ENCODE measurements around the gene OTOG.

OTOG gene

DNA sequence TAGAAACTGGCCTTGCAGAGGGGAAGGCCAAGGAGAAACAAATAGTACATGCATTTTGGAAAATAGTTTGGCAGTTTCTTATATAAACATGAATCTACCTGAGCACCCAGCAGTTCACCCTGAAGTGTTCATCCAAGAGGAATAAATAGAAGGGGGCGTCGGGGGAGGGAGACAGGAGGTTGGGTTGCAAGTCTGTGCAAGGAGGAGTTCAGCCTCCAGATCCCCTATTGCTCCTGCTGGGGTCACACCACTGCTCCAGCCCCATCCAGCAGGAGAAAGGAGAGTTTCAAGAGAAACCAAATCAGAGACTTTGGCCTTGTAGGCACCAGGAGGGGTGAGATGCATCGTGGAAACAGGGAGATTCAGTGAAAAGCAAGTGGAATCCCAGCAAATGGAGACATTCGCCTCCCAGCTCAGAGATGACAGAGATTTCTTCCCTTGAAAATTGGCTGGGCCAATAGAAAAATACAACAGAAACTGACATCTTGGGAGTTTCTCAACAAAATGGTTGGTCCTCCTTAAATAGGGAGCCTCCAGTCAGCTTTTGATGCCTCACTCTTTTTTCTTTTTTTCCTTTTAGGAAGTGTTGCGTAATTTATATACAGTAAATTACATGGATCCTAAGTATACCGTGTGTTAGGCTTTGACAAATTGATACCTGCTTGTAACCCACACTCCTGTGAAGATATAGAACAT is 34.1 kb downstream of the OTOG start:
- no peak overlapping the region for H3K4me3 Mint-ChIP-seq
- no peaks in the 10 kb centered on the region for H3K36me3 Mint-ChIP-seq (ENCODE audit: low read depth)
- H3K27me3 Mint-ChIP-seq, result peaks cover 8% of the 10 kb centered on the region
- intact Hi-C loops (cut with micrococcal nuclease), result no loop called here
- H3K4me1 Mint-ChIP-seq (ENCODE audit: low read depth), result no peaks in the 10 kb centered on the region
- no peaks in the 10 kb centered on the region for H3K9me3 Mint-ChIP-seq
- no peak overlapping the region for H3K27ac Mint-ChIP-seq

DNA sequence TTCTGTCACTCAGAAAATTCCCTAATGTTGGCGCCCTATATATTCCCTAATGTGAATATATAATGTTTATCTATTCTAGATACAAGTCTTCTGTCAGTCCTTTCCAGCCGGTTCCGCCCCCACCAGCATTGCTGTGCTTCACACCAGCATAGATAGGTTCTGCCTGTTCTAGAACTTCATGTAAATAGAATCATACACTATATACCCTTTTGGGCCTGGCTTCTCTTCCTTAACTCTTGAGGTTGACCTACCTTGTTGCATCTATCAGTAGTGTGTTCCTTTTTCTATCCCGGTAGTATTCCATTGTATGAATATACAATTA is 34.6 kb downstream of the OTOG start:
- peaks cover 8% of the 10 kb centered on the region for H3K27me3 Mint-ChIP-seq
- H3K4me3 Mint-ChIP-seq, result no peak overlapping the region
- intact Hi-C loops (cut with micrococcal nuclease), result no loop called here

DNA sequence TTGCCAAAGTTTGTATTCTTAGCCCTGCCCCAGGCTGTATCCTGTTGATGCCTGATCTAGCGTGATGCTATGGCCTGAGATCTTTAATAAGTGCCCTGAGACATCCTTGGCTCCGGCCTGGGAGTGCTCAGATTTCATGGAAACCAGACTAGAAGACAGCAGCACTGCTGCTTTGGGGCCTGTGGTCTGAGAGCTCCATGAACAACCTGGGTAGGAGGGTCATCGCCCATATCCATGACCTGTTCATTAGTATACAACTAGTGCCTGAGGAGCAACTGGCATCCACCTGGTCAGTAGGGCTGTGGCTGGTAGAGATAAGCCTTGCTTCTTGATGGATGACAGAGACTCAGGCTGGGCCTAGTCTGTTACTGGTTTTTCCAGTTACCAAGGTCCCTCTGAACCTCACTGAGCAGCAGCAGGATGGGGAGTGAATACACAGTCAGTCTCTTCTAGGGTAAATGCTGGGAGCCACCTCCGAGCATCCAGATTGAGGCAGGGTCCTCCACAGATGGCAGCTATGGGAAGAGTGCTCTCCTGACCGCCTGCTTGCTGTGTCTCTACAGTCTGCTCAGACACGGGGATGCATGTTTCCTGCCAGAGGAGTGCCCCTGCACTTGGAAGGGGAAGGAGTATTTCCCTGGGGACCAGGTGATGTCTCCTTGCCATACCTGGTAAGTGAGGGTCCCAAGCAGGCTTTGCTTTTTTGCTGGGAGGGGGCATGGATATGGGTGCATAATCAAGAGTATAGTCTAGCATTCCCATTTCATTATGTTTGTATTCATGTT is 39.0 kb downstream of the OTOG start:
- no peaks in the 10 kb centered on the region for H3K36me3 Mint-ChIP-seq (ENCODE audit: low read depth)
- no peak overlapping the region for H3K4me3 Mint-ChIP-seq
- H3K4me1 Mint-ChIP-seq (ENCODE audit: low read depth), result no peaks in the 10 kb centered on the region
- H3K9me3 Mint-ChIP-seq, result no peaks in the 10 kb centered on the region
- H3K27me3 Mint-ChIP-seq, result peaks cover 3% of the 10 kb centered on the region
- H3K27ac Mint-ChIP-seq, result no peak overlapping the region
- intact Hi-C loops (cut with micrococcal nuclease), result no loop called here

More for the DNA sequence above, 34.6 kb downstream of the OTOG start:
- Mint-ChIP-seq H3K9me3 (no peaks in the 10 kb centered on the region), H3K27ac (no peak overlapping the region), H3K36me3 (ENCODE audit: low read depth) (no peaks in the 10 kb centered on the region), H3K4me1 (ENCODE audit: low read depth) (no peaks in the 10 kb centered on the region)

DNA sequence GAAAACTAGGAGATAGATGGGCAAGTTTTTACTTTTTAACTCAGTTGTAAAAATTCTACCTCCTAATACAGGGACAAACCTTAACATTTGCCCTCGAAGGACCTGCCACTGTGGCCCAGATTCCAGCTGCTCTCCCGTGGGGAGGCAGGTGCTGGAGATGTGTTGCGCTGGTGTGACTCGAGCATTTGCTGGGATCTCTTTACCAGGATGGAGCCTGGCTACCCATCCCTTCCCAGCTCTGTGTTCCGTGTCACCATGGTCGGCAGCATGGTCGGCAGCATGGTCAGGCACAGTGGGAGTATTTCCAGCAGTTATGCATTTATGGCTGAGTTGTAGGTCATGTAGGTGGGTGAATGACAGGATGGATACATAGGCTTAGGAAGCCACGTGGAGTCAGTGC is 41.1 kb downstream of the OTOG start:
- Mint-ChIP-seq H3K36me3 (ENCODE audit: low read depth) (no peaks in the 10 kb centered on the region), H3K27ac (no peak overlapping the region), H3K4me1 (ENCODE audit: low read depth) (no peaks in the 10 kb centered on the region), H3K4me3 (no peak overlapping the region), H3K9me3 (no peaks in the 10 kb centered on the region), H3K27me3 (peaks cover 2% of the 10 kb centered on the region)
- intact Hi-C loops (cut with micrococcal nuclease), result no loop called here

DNA sequence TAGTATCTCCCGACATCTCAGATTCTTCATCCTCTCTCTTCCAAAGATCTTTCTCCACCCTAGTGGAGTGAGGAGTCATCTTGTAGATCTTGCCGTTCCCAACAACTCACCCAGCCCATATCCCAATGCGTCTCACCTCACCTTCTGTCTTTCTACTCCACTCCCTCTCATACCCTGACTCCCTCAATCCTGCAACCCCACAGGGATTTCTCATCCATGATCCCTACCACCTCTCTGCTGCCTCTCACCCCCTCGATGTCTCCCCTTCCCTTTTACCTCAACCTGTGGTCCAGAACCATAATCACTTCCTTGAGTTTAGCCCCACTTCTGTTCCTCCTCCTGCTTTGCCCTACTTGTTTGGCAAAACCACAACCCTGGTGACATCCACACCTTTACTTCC is 41.7 kb downstream of the OTOG start:
- H3K27ac Mint-ChIP-seq, result no peak overlapping the region
- no peaks in the 10 kb centered on the region for H3K9me3 Mint-ChIP-seq
- intact Hi-C loops (cut with micrococcal nuclease), result no loop called here
- H3K4me3 Mint-ChIP-seq, result no peak overlapping the region
- H3K27me3 Mint-ChIP-seq, result peaks cover 2% of the 10 kb centered on the region
- H3K4me1 Mint-ChIP-seq (ENCODE audit: low read depth), result no peaks in the 10 kb centered on the region
- H3K36me3 Mint-ChIP-seq (ENCODE audit: low read depth), result no peaks in the 10 kb centered on the region

DNA sequence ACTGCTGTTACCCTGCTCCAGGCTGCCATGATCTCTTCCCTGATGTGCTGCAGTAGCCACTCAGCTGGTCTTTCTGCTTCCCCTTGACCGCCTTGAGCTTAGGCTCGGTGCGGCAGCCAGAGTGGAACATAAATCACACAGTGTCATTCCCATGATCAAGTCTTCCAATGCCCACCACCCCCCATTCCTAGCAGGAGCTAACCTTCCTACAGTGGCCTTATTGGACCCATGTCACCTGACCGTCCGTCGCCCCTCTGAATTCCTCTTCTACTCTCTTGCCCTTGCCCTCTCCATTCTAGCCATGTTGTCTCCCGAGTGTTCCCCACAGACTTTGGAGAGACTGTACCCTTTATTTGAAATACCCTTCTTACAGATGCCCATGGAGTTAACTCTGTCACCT is 43.4 kb downstream of the OTOG start:
- no peak overlapping the region for H3K4me3 Mint-ChIP-seq
- no peaks in the 10 kb centered on the region for H3K4me1 Mint-ChIP-seq (ENCODE audit: low read depth)
- intact Hi-C loops (cut with micrococcal nuclease), result no loop called here
- H3K36me3 Mint-ChIP-seq (ENCODE audit: low read depth), result no peaks in the 10 kb centered on the region
- peaks cover 2% of the 10 kb centered on the region for H3K27me3 Mint-ChIP-seq
- no peak overlapping the region for H3K27ac Mint-ChIP-seq
- H3K9me3 Mint-ChIP-seq, result no peaks in the 10 kb centered on the region

DNA sequence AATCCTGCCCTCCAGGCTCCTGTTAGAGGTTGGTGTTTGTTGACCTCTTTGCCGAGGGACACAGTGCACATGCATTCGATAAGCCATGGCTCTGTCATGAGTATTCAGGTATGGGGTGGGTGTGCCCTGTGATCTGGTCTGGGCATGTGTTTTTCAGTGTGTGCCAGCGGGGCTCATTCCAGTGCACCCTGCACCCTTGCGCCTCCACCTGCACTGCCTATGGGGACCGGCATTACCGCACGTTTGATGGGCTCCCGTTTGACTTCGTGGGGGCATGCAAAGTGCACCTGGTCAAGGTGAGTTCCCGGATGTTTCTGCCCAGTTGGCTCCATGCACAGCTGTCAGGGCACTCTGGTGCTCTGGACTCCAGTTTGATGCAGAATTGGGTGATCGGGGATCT is 44.2 kb downstream of the OTOG start:
- H3K4me1 Mint-ChIP-seq (ENCODE audit: low read depth), result no peaks in the 10 kb centered on the region
- intact Hi-C loops (cut with micrococcal nuclease), result no loop called here
- H3K4me3 Mint-ChIP-seq, result no peak overlapping the region
- H3K27me3 Mint-ChIP-seq, result peaks cover 2% of the 10 kb centered on the region
- no peaks in the 10 kb centered on the region for H3K36me3 Mint-ChIP-seq (ENCODE audit: low read depth)
- H3K9me3 Mint-ChIP-seq, result no peaks in the 10 kb centered on the region
- no peak overlapping the region for H3K27ac Mint-ChIP-seq

DNA sequence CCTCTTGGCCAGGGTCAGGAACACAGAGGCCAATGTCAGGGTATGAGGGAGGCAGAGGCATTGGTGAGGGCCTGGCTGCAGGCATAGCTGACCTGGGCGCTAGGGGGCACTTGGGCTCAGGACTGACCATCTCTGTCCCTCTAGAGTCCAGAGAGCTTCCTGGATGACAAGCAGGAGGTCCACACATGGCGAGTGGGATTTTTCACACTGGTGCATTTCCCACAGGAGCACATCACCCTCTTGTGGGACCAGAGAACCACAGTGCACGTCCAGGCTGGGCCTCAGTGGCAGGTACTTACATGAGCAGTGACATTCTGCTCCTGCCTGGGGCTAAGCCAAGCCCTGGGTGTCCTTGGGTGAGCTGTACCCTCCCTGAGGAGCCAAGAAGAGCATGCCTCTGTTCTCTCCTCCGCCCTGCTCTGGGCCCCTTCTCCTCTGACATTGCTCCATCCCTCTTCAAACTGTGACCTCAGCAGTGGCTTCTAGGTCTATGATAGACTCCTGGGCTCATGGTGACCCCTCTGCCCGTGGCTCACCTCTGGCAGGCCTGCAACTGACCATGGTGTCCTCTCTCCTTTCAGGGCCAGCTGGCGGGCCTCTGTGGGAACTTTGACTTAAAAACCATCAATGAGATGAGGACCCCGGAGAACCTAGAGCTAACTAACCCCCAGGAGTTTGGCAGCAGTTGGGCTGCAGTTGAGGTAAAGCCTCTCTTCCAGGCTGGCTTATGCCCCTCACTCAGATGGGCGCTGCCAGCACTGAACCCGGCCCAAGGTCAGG is 46.6 kb downstream of the OTOG start:
- H3K27me3 Mint-ChIP-seq, result peaks cover 2% of the 10 kb centered on the region
- H3K4me1 Mint-ChIP-seq (ENCODE audit: low read depth), result no peaks in the 10 kb centered on the region
- H3K4me3 Mint-ChIP-seq, result no peak overlapping the region
- no peak overlapping the region for H3K27ac Mint-ChIP-seq
- no peaks in the 10 kb centered on the region for H3K9me3 Mint-ChIP-seq
- intact Hi-C loops (cut with micrococcal nuclease), result no loop called here
- no peaks in the 10 kb centered on the region for H3K36me3 Mint-ChIP-seq (ENCODE audit: low read depth)

DNA sequence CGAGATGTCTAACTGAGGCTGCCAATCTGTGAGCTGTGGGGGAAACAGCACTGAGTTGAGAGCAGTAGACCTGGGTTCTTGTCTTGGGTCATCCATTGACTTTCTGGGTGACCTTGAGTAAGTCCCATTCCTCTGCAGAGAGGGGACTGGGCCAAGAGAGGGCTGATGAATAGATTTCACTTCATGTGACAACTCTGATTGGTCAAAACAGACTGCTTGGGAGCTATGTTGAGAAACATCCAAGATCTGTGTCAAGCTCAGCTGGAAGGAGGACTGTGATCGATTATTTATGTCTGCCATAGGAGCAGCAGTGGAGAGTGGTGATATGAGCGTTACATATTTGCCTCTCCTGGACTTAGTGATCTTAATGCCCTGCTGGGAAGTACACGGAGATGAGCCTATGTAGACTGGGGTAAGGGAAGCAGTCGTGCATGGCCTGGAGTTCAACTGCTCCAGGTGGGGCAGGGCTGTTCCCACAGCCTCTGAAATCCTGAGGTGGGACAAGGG is 47.7 kb downstream of the OTOG start:
- H3K4me3 Mint-ChIP-seq, result no peak overlapping the region
- H3K36me3 Mint-ChIP-seq (ENCODE audit: low read depth), result no peaks in the 10 kb centered on the region
- no peaks in the 10 kb centered on the region for H3K9me3 Mint-ChIP-seq
- H3K27ac Mint-ChIP-seq, result no peak overlapping the region
- H3K4me1 Mint-ChIP-seq (ENCODE audit: low read depth), result no peaks in the 10 kb centered on the region
- peaks cover 7% of the 10 kb centered on the region for H3K27me3 Mint-ChIP-seq
- intact Hi-C loops (cut with micrococcal nuclease), result loop anchor here (5.0 kb wide), 1 partner anchor 328 kb away; no protein-coding TSS in a partner anchor

DNA sequence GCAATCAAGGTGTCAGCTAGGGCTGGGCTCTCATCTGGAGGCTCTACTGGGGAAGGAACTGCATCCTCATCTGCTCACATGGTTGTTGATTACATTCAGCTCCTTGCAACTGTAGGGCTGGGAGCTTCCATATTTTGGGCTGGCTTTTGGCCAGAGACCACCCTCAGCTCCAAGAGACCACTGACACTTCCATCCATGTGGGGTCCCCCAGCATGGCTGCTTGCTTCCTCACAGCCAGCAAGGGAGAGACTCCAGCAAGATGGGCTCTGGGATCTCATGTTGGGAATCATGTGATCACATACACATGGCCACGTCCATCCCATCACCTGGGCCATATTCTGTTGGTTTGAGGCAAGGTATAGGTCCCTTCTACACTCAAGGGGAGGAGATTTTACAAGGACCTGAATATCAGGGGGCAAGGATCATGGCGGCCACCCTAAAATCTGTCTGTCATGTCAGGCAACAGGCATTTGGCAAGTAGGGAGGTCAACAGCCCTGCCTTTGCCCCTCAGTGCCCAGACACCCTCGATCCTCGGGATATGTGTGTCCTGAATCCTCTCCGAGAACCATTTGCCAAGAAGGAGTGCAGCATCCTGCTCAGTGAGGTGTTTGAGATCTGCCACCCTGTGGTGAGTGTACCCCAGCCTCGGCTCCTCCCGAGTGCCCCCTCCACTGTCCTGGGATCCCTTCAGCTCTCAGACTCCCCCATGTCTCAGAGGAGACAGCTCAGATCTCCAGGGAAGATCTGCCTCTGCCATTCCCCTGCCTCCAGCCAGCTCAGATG is 48.7 kb downstream of the OTOG start:
- no peaks in the 10 kb centered on the region for H3K36me3 Mint-ChIP-seq (ENCODE audit: low read depth)
- H3K4me1 Mint-ChIP-seq (ENCODE audit: low read depth), result no peaks in the 10 kb centered on the region
- H3K27ac Mint-ChIP-seq, result no peak overlapping the region
- intact Hi-C loops (cut with micrococcal nuclease), result loop anchor here (5.0 kb wide), 1 partner anchor 327 kb away; no protein-coding TSS in a partner anchor
- no peaks in the 10 kb centered on the region for H3K9me3 Mint-ChIP-seq
- no peak overlapping the region for H3K4me3 Mint-ChIP-seq
- H3K27me3 Mint-ChIP-seq, result peaks cover 7% of the 10 kb centered on the region

DNA sequence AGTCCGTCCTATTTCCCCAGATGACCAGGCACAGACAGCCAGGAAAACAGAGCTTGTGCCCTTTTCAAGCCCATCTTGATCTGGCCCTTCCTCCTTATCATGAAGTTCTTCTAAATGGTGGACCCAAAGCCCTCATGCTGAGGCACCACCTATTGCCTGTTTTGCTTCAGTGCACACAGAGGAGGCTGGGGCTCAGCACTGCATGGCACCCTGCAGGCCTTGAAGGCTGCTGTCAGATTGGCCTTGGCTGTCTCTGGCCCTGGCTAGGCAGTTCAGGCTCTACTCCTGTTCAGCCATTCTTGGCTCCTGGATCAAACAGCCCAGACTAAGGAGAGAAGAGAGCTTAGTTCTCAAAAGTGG is 49.2 kb downstream of the OTOG start:
- H3K27ac Mint-ChIP-seq, result no peak overlapping the region

DNA sequence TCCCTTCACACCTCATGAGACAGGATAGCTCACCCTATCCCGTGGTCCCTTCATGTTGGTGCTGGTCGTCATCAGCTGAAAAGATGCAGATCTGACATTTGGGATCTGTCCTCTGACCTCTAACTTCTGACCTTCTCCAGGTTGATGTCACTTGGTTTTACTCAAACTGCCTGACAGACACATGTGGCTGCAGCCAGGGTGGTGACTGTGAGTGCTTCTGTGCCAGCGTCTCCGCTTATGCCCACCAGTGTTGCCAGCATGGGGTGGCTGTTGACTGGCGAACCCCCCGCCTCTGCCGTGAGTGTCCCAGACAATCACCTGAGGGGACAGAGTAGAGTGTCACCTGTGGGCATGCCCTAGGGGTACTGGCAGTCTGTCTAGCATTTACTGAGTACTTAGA is 49.7 kb downstream of the OTOG start:
- no peak overlapping the region for H3K27ac Mint-ChIP-seq
- H3K27me3 Mint-ChIP-seq, result peaks cover 7% of the 10 kb centered on the region
- H3K4me1 Mint-ChIP-seq (ENCODE audit: low read depth), result no peaks in the 10 kb centered on the region
- H3K9me3 Mint-ChIP-seq, result no peaks in the 10 kb centered on the region
- intact Hi-C loops (cut with micrococcal nuclease), result loop anchor here (5.0 kb wide), 1 partner anchor 326 kb away; no protein-coding TSS in a partner anchor
- H3K4me3 Mint-ChIP-seq, result no peak overlapping the region
- H3K36me3 Mint-ChIP-seq (ENCODE audit: low read depth), result no peaks in the 10 kb centered on the region

More for the DNA sequence above, 49.2 kb downstream of the OTOG start:
- Mint-ChIP-seq H3K36me3 (ENCODE audit: low read depth) (no peaks in the 10 kb centered on the region), H3K4me1 (ENCODE audit: low read depth) (no peaks in the 10 kb centered on the region), H3K4me3 (no peak overlapping the region), H3K27me3 (peaks cover 7% of the 10 kb centered on the region), H3K9me3 (no peaks in the 10 kb centered on the region)
- intact Hi-C loops (cut with micrococcal nuclease), result loop anchor here (5.0 kb wide), 1 partner anchor 326 kb away; no protein-coding TSS in a partner anchor

DNA sequence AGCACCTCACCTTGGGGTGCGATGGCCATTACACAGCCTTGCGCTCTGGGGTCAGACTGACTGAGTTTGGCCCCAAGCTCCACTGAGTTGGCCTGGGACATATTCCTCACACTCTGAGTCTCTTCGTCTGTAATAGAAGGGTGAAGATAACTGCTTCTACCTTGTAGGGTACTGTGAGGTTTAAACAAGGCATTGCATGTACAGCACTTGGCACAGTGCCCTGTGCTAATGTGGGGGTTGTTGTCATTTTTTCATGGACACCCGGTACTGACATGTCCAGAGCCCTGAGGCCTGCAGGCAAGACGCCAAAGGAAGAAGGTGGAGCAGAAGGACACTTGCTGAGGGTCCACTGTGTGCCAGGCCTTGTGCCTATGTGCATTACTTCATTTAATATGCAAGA is 50.7 kb downstream of the OTOG start:
- no peaks in the 10 kb centered on the region for H3K36me3 Mint-ChIP-seq (ENCODE audit: low read depth)

More for the DNA sequence above, 50.7 kb downstream of the OTOG start:
- no peak overlapping the region for H3K27ac Mint-ChIP-seq
- no peak overlapping the region for H3K4me3 Mint-ChIP-seq
- peaks cover 7% of the 10 kb centered on the region for H3K27me3 Mint-ChIP-seq
- H3K9me3 Mint-ChIP-seq, result no peaks in the 10 kb centered on the region
- no peaks in the 10 kb centered on the region for H3K4me1 Mint-ChIP-seq (ENCODE audit: low read depth)
- intact Hi-C loops (cut with micrococcal nuclease), result loop anchor here (5.0 kb wide), 1 partner anchor 325 kb away; no protein-coding TSS in a partner anchor
